NCI-H345 treated with DMSO at 0.1 percent for 48 hours (cell line): ENCODE measurements around the gene POLR2I.
"Not testable (repeated sequence)": the region's sequence is repeated elsewhere in the genome, so short reads cannot be mapped to it uniquely, and the experiment has no call there.

Experiments
- DNase-seq: peaks from one replicate; lab custom pipeline; 2025; ENCODE audit not compliant: unreplicated experiment; lab: John Stamatoyannopoulos, UW

Gene POLR2I

DNA sequence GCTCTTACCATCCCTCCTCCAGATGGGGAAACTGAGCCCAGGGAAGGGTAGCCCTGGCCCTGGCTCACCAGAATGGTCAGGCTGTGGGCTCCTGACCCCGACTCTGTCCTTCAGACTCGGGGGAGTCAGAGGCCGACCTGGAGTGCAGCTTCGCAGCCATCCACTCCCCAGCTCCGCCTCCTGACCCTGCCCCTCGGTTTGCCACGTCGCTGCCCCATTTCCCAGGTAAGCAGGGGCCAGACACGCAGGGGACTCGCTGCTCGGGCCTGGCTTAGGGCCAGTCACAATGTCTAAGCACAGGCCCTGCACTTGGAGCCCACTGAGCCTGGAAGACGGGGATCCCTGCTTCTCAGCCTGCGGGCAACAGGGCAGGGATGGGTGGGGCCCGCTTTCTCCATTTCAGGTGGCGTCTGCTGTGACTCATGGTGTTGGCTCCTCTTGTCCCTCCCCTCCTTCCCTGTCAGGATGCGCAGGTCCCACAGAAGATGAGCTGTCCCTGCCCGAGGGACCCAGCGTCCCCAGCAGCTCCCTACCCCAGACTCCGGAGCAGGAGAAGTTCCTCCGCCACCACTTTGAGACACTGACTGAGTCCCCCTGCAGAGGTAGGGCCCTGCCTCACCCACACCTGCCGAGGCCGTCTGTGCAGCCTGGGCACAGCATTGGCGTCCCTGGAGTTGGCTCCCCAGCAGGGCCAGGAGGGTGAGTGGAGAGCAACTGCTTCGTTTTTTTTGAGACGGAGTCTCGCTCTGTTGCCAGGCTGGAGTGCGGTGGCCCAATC, 12.9 kb downstream of the POLR2I start:
- no peak for DNase-seq

DNA sequence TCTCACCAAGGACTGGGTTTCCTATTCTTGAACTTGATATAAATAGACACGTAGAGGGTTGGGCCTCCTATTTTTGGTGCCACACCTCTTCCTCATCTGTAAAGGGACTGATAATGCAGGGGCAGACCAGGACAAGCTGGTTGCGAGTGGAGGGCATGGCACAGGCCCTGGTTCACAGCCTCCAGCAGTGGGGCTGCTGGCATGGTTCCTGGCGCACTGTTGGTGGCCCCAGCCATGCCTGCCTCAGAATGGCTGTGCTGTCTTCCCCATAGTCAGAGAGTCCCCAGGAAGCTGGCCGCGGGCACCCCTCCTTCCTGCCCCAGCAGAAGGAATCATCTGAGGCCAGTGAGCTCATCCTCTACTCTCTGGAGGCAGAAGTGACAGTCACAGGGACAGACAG, 14.2 kb downstream of the POLR2I start:
- DNase-seq: no peak

- no peak for DNase-seq
Measured at GRCh38 chr19:36099166-36099785, 15.4 kb downstream of the POLR2I start.

- no peak for DNase-seq
Measured at GRCh38 chr19:36097036-36097435, 17.6 kb downstream of the POLR2I start.

DNA sequence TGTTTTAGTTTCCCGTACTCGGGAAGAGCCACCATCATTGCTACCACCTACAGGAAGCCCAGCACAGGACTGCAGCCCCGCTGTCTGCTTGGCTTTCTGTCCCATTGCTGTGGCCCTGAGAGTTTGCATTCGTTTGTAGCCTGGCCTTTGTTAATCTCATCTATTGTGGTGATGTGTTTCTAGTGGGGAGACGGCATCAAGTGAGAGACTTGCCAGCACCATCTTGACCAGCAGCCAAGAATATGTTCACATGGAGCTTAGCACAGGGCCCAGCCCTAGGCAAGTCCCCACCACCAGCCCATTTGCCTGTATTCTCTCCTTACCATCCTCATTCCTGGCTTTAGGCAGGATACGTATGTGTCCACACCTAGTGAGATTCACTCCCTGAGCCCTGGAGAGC, 21.0 kb downstream of the POLR2I start:
- no peak for DNase-seq

- DNase-seq: no peak
Measured at GRCh38 chr19:36093146-36093662, 21.5 kb downstream of the POLR2I start.

- no peak for DNase-seq
Measured at GRCh38 chr19:36092566-36092965, 22.1 kb downstream of the POLR2I start.

- DNase-seq: no peak
Measured at GRCh38 chr19:36090910-36091695, 23.6 kb downstream of the POLR2I start.

GRCh38 chr19:36089847-36090246, 24.8 kb downstream of the POLR2I start:
- no peak for DNase-seq

DNA sequence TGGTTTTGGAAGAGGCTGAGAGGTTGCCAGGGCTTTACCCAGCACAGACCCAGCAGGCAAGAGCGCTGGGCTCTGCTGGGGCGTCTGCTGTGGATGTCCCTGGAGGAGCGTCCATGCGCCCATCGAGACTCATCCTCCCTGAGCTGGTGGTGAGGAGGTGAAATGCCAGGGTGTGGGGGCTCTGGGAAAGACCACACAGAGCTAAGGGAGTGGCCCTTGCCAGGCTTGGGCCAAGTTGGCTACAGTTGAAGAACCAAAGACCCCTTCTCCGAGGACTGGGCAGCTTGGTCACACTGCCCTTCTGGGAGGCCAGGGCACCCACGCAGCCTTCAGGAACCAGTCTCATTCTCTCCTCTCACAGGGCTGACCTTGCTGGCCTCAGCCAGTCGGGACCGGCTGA, 28.3 kb downstream of the POLR2I start:
- no peak for DNase-seq

DNA sequence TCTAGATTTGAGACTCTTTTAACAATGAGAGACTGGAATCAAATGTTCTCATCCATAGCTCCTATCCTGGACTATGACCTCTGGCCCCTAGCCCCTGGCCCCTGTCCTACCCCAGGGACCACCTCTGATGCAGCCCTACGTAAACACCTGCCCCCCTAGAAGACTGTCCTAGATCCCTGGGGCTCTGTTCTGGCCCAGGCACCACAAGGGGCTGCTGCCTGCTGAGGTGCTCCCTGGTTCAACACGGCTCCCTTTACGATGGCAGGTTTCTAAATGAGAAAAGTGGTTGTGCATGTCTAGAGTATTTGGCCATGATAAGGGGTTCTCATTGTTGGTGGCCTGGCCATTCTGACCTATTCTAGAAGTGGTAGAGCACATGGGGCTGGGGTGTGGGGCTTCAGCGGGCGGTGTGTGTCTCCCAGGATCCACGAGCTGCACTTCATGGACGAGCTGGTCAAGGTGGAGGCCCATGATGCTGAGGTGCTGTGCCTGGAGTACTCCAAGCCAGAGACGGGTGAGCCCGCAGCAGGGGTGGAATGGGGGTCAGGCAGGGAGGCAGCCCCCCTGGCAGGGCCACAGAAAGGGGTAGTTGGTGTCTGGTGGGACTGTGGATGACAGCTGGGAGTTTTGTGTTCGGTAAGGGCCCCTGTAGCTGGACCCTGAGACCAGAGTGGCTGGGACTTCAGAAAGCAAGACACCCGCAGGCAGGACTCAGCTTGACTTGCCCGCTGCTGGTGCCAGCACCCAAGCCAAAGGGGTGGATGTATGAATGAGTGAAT, 30.3 kb downstream of the POLR2I start:
- DNase-seq: no peak

DNA sequence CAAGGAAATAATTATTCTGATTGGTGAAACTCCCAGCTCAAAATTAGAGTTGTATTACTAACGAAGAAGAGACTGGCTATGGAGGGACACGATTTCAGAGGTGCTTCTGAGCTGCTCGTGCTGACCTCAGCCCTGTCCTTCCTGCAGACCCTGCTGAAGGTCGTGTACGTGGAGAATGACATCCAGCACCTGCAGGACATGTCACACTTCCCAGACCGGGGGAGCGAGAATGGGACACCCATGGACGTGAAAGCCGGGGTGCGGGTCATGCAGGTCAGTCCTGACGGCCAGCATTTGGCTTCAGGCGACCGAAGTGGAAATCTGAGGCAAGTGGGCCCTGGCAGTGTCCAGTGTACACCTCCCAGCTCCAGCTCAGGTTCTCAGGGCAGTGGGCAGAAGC, 31.8 kb downstream of the POLR2I start:
- no peak for DNase-seq

- DNase-seq: no peak
Measured at GRCh38 chr19:36081894-36082293, 32.8 kb downstream of the POLR2I start.

- DNase-seq: no peak
Measured at GRCh38 chr19:36081385-36081784, 33.3 kb downstream of the POLR2I start.

DNA sequence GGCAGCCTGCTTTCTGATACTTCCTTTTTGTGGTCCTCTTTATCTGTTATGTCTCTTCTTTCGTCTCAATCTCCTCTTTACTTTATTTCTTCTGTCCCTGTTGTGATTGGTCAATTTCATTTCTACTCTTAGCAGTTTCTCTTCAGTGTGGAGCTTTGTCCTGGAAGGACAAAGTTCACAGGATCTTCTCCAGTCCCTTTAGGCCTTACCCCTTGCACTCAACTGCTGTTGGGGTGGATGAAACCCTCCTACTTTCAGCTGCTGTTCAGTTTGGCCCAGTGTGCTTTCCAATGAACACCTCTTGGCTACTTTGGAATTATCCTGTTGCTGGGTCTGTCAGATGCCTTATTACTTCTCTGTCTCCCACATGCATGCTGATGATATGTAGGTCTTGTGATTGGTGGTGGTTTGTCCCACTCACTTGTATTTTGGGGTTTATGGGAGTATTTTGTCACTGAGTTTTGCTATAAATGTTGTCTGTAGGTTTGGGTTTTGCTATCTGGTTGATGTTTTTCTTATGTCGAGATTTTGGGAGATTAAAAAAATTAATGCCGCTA, 35.2 kb downstream of the POLR2I start:
- no peak for DNase-seq

GRCh38 chr19:36073121-36073876, 41.4 kb downstream of the POLR2I start:
- no peak for DNase-seq

- DNase-seq: no peak
Measured at GRCh38 chr19:36072081-36072480, 42.6 kb downstream of the POLR2I start.

DNA sequence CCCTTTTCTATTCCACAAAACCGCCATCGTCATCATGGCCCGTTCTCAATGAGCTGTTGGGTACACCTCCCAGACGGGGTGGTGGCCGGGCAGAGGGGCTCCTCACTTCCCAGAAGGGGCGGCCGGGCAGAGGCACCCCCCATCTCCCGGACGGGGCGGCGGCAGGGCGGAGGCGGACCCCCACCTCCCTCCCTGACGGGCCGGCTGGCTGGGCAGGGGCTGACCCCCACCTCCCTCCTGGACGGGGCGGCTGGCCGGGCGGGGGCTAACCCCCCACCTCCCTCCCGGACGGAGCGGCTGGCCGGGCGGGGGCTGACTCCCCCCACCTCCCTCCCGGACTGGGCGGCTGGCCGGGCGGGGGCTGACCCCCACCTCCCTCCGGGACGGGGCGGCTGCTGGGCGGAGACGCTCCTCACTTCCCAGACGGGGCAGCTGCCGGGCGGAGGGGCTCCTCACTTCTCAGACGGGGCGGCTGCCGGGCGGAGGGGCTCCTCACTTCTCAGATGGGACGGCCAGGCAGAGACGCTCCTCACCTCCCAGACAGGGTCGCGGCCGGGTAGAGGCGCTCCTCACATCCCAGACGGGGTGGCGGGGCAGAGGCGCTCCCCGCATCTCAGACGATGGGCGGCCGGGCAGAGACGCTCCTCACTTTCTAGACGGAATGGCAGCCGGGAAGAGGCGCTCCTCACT, 45.7 kb downstream of the POLR2I start:
- not testable (repeated sequence) for DNase-seq

- DNase-seq: no peak
Measured at GRCh38 chr19:36067681-36068080, 47.0 kb downstream of the POLR2I start.
